SK-N-SH (cell line): Measurements from ENCODE around the gene DCAF6. TPM values are rescaled to one million over a fixed set of nuclear protein-coding genes. Genes with fewer than 3 reads are reported as not detected.

Experiments
- CTCF ChIA-PET: fragments of 300-600, 350-600 bp; formaldehyde crosslinking; extraction: SDS; loops from one replicate; lab custom pipeline; 2021; lab: Yijun Ruan, JAX
- POLR2A ChIA-PET: fragments of 350-600 bp; sonication (Branson Sonifier 250); formaldehyde crosslinking; extraction: SDS; loops from one replicate; lab custom pipeline; 2020; ENCODE audit warnings: antibody characterized with exemption, inconsistent platforms; lab: Yijun Ruan, JAX
- DNase-seq: peaks from one replicate; pipeline ENCODE4 v3.0.0; 2012
- H2AFZ ChIP-seq: fragments of 200-600 bp; sonication (generic); 2 replicates; pipeline ENCODE4 v1.8.1; 2016; ENCODE audit warnings: antibody characterized with exemption, mild to moderate bottlenecking, low read depth
- H3F3A ChIP-seq: fragments of 200-600 bp; sonication (generic); replicated peaks from 2 replicates; pipeline ENCODE3; 2016; ENCODE audit warnings: antibody characterized with exemption, mild to moderate bottlenecking; ENCODE audit not compliant: insufficient read depth
- H3K27ac ChIP-seq, 2 experiments: fragments of 200-500 bp in 1 of 2; fragments of 200-600 bp in 1 of 2; sonication (Bioruptor generic) in 1 of 2; sonication (generic), shearing (Covaris generic) in 1 of 2; 2 replicates each; pipeline versions ENCODE4 v1.5.1 to v1.6.1; 2014 to 2016; ENCODE audit warnings: low read depth in 2 of 2, inconsistent platforms in 1 of 2, low read length in 1 of 2, mild to moderate bottlenecking in 1 of 2, mixed read lengths in 1 of 2
- H3K27me3 ChIP-seq: fragments of 200-600 bp; sonication (generic), shearing (Covaris generic); 2 replicates; pipeline ENCODE4 v1.6.1; 2016; ENCODE audit warnings: mixed run types; ENCODE audit not compliant: insufficient read depth
- H3K36me3 ChIP-seq, 2 experiments: fragments of 200-500 bp in 1 of 2; fragments of 200-600 bp in 1 of 2; sonication (Bioruptor generic) in 1 of 2; sonication (generic) in 1 of 2; replicated peaks in 1 of 2; 2 replicates each; pipeline versions ENCODE3 to v1.5.1; 2014 to 2016; ENCODE audit warnings: low read length in 1 of 2, mild to moderate bottlenecking in 1 of 2; ENCODE audit not compliant: insufficient read depth in 2 of 2, control insufficient read depth in 1 of 2
- H3K4me1 ChIP-seq, 2 experiments: fragments of 200-500 bp in 1 of 2; fragments of 200-600 bp in 1 of 2; sonication (Bioruptor generic) in 1 of 2; sonication (generic), shearing (Covaris generic) in 1 of 2; 2 replicates each; pipeline versions ENCODE4 v1.5.1 to v1.6.1; 2014 to 2016; ENCODE audit warnings: low read depth in 1 of 2, low read length in 1 of 2, mixed run types in 1 of 2; ENCODE audit not compliant: insufficient read depth in 2 of 2, control insufficient read depth in 1 of 2
- H3K4me2 ChIP-seq: fragments of 200-600 bp; sonication (generic), shearing (Covaris generic); 2 replicates; pipeline ENCODE4 v1.6.1; 2017; ENCODE audit warnings: mixed run types
- H3K4me3 ChIP-seq, 2 experiments: fragments of 200-500 bp in 1 of 2; fragments of 200-600 bp in 1 of 2; sonication (Bioruptor generic) in 1 of 2; sonication (generic), shearing (Covaris generic) in 1 of 2; 2 replicates each; pipeline versions ENCODE4 v1.5.1 to v1.8.1; 2014 to 2016; ENCODE audit warnings: low read depth in 2 of 2, inconsistent platforms in 1 of 2, low read length in 1 of 2, mild to moderate bottlenecking in 1 of 2, mixed read lengths in 1 of 2, moderate library complexity in 1 of 2
- H3K79me2 ChIP-seq: fragments of 200-600 bp; sonication (generic); 2 replicates; pipeline ENCODE4 v1.8.1; 2017; ENCODE audit warnings: mild to moderate bottlenecking; ENCODE audit not compliant: insufficient read depth
- H3K9ac ChIP-seq: fragments of 200-600 bp; sonication (generic); 2 replicates; pipeline ENCODE4 v1.6.1; 2017; ENCODE audit warnings: mixed run types
- H3K9me2 ChIP-seq: fragments of 200-600 bp; sonication (generic); 2 replicates; pipeline ENCODE4 v1.6.1; 2017; ENCODE audit warnings: mixed run types
- H3K9me3 ChIP-seq: fragments of 200-600 bp; sonication (generic); 2 replicates; pipeline ENCODE4 v1.6.1; 2017; ENCODE audit warnings: mixed run types, mild to moderate bottlenecking, moderate library complexity
- H4K20me1 ChIP-seq: fragments of 200-600 bp; sonication (generic); 2 replicates; pipeline ENCODE4 v1.6.1; 2017; ENCODE audit warnings: mild to moderate bottlenecking, mixed run types; ENCODE audit not compliant: insufficient read depth
- CHD2 ChIP-seq: fragments of 150-350 bp; IDR thresholded peaks from 2 replicates; pipeline ENCODE4 v1.6.1; 2018; ENCODE audit warnings: low read length; ENCODE audit not compliant: partially characterized antibody
- EZH2phosphoT487 ChIP-seq: fragments of 200-600 bp; sonication (generic); IDR thresholded peaks from 2 replicates; pipeline ENCODE4 v1.6.1; 2017; ENCODE audit warnings: low read depth, mixed run types, mild to moderate bottlenecking, antibody characterized with exemption, moderate library complexity, borderline replicate concordance
- FOSL2 ChIP-seq: IDR thresholded peaks from 2 replicates; pipeline ENCODE4 v1.4.0; 2012; ENCODE audit warnings: low read depth, mild to moderate bottlenecking, moderate library complexity, borderline replicate concordance
- FOXM1 ChIP-seq: IDR thresholded peaks from 2 replicates; pipeline ENCODE4 v1.4.0; 2012; ENCODE audit warnings: low read depth, mild to moderate bottlenecking
- GATA2 ChIP-seq: sonication (generic); formaldehyde crosslinking; IDR thresholded peaks from 2 replicates; pipeline ENCODE4 v1.5.0; 2020; ENCODE audit warnings: mild to moderate bottlenecking, missing genetic modification reagents
- JUND ChIP-seq: IDR thresholded peaks from 2 replicates; pipeline ENCODE4 v1.4.0; 2012
- RCOR1 ChIP-seq: fragments of 150-350 bp; IDR thresholded peaks from 2 replicates; pipeline ENCODE4 v1.6.1; 2017; ENCODE audit warnings: antibody characterized with exemption, low read length
- RFX5 ChIP-seq: IDR thresholded peaks from 2 replicates; pipeline ENCODE4 v1.6.1; 2012; ENCODE audit warnings: mild to moderate bottlenecking, improper control_type of control experiment, low read length
- RXRA ChIP-seq: IDR thresholded peaks from 2 replicates; pipeline ENCODE4 v1.4.0; 2012; ENCODE audit warnings: low read depth, mild to moderate bottlenecking, borderline replicate concordance
- SIN3A ChIP-seq: IDR thresholded peaks from 2 replicates; pipeline ENCODE4 v1.6.1; 2012; ENCODE audit warnings: low read depth, mild to moderate bottlenecking, low read length, moderate library complexity, borderline replicate concordance
- TAF1 ChIP-seq: IDR thresholded peaks from 2 replicates; pipeline ENCODE4 v1.6.1; 2012; ENCODE audit warnings: low read depth, mild to moderate bottlenecking, low read length, moderate library complexity, borderline replicate concordance
- YY1 ChIP-seq: IDR thresholded peaks from 2 replicates; pipeline ENCODE4 v1.4.0; 2012; ENCODE audit warnings: low read depth, mild to moderate bottlenecking
- WGBS: methylation state at CpG from one replicate; pipeline ENCODE4 v1.1.6; 2017; ENCODE audit warnings: low lambda C conversion rate; 5-methylcytosine and 5-hydroxymethylcytosine counted together
- polyA plus RNA-seq, 3 experiments: library from polyadenylated mRNA; depleted of rRNA; stranded (reverse); fragments of >200 nt; gene quantifications; 2 replicates each; pipeline ENCODE4 v1.2.3, GENCODE V29; 2012
- TF ChIP-seq, protein P1 (sequence below): IDR thresholded peaks from 2 replicates; pipeline ENCODE4 v1.4.0; 2012; ENCODE audit warnings: low read depth, borderline replicate concordance
- TF ChIP-seq, protein P2 (sequence below): fragments of 150-350 bp; IDR thresholded peaks from 2 replicates; pipeline ENCODE4 v1.6.1; 2016; ENCODE audit warnings: mild to moderate bottlenecking, low read depth, low read length
- TF ChIP-seq, protein P3 (sequence below): fragments of 200-600 bp; sonication (generic); IDR thresholded peaks from 2 replicates; pipeline ENCODE4 v1.6.1; 2017; ENCODE audit warnings: antibody characterized with exemption, mild to moderate bottlenecking, moderate library complexity
- TF ChIP-seq, protein P4 (sequence below): IDR thresholded peaks from 2 replicates; pipeline ENCODE4 v1.4.0; 2012; ENCODE audit warnings: low read depth

The DCAF6 gene
- polyA plus RNA-seq, 1 of the 3 experiments (the other 2 are of a cell fraction) = 31.3 TPM

DNA sequence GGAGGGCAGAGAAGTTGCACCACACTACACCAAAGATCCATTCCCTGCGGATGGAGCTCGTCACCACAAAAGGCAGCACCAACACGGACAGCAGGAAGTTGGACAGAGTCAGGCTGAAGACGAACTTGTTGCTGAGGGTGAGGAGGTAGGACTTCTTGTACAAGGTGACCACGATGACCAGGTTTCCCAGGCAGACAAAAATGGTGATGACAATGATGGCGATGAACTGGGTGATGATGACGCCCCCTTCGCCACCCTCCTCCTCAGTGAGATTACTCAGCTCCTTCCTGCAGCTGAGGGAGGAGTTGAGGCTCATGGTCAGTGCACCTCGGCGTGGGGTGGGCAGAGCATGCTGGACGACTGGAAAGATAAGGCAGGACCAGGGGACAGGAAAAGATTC lies 168.1 kb downstream of the DCAF6 start:
- no peaks in the 10 kb centered on the region for H3K27me3 ChIP-seq
- TF ChIP-seq TAF1 (no peak), RFX5 (no peak)
- TF ChIP-seq, all 33 proteins: peak for 0
- CTCF ChIA-PET = interaction anchor here (0.8 to 1.3 kb wide), 4 partner anchors 12 to 335 kb away, joined by 3 to 4 read pairs (median 3); no protein-coding TSS in a partner anchor

DNA sequence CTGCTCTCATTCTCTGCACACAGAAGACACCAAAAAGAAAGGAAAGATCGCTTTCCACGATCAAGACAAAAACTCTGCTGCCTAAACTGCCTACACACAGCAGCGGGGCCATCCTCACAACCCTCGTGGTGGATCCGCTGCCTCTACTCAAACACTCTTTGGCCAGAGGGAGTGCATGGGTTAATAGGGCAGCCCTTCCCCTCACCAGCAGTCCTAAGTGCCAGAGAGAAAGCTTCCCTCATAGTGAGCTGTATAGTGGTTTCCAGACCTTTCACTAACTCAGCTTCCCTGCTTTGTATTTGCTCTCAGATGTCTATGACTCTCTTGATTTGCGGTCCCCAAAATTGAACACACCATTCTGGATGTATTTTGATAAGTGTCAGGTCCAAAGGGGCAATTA lies 169.4 kb downstream of the DCAF6 start:
- DNase-seq = no peak
- no peaks in the 10 kb centered on the region for H3K9me2 ChIP-seq
- H3K27me3 ChIP-seq = no peaks in the 10 kb centered on the region
- H3K79me2 ChIP-seq = peaks cover 40% of the 10 kb centered on the region
- no peak overlapping the region for H3K9ac ChIP-seq
- ChIA-PET POLR2A (no interaction called here), CTCF (no interaction called here)
- WGBS = 99% methylated on average over 6 of the region's 6 CpGs
- peaks cover 0 to 7% of the 10 kb centered on the region in 2 experiments; a peak in 1 of 4 replicates for H3K4me1 ChIP-seq
- H3K4me2 ChIP-seq = no peak overlapping the region
- H3K36me3 ChIP-seq = peaks cover 16 to 23% of the 10 kb centered on the region in 2 experiments
- no peak overlapping the region for H3K4me3 ChIP-seq
- H2AFZ ChIP-seq = no peak overlapping the region
- no peaks in the 10 kb centered on the region for H4K20me1 ChIP-seq
- TF ChIP-seq RCOR1 (no peak), FOSL2 (no peak), EZH2phosphoT487 (no peak), JUND (no peak), TAF1 (no peak), RFX5 (no peak), RXRA (no peak), FOXM1 (no peak), YY1 (no peak), SIN3A (no peak), GATA2 (CRISPR knock-in tag) (no peak), CHD2 (no peak)
- TF ChIP-seq, protein P1, sequence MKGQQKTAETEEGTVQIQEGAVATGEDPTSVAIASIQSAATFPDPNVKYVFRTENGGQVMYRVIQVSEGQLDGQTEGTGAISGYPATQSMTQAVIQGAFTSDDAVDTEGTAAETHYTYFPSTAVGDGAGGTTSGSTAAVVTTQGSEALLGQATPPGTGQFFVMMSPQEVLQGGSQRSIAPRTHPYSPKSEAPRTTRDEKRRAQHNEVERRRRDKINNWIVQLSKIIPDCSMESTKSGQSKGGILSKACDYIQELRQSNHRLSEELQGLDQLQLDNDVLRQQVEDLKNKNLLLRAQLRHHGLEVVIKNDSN = no peak
- TF ChIP-seq, protein P2, sequence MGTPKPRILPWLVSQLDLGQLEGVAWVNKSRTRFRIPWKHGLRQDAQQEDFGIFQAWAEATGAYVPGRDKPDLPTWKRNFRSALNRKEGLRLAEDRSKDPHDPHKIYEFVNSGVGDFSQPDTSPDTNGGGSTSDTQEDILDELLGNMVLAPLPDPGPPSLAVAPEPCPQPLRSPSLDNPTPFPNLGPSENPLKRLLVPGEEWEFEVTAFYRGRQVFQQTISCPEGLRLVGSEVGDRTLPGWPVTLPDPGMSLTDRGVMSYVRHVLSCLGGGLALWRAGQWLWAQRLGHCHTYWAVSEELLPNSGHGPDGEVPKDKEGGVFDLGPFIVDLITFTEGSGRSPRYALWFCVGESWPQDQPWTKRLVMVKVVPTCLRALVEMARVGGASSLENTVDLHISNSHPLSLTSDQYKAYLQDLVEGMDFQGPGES = no peak
- TF ChIP-seq, protein P3, sequence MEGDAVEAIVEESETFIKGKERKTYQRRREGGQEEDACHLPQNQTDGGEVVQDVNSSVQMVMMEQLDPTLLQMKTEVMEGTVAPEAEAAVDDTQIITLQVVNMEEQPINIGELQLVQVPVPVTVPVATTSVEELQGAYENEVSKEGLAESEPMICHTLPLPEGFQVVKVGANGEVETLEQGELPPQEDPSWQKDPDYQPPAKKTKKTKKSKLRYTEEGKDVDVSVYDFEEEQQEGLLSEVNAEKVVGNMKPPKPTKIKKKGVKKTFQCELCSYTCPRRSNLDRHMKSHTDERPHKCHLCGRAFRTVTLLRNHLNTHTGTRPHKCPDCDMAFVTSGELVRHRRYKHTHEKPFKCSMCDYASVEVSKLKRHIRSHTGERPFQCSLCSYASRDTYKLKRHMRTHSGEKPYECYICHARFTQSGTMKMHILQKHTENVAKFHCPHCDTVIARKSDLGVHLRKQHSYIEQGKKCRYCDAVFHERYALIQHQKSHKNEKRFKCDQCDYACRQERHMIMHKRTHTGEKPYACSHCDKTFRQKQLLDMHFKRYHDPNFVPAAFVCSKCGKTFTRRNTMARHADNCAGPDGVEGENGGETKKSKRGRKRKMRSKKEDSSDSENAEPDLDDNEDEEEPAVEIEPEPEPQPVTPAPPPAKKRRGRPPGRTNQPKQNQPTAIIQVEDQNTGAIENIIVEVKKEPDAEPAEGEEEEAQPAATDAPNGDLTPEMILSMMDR = no peak
- TF ChIP-seq, protein P4, sequence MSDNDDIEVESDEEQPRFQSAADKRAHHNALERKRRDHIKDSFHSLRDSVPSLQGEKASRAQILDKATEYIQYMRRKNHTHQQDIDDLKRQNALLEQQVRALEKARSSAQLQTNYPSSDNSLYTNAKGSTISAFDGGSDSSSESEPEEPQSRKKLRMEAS = no peak
- no peak overlapping the region for H3K27ac ChIP-seq
- H3F3A ChIP-seq = peaks cover 4% of the 10 kb centered on the region
- no peaks in the 10 kb centered on the region for H3K9me3 ChIP-seq

More for the DNA sequence above, 168.1 kb downstream of the DCAF6 start:
- H3K4me1 ChIP-seq = peaks cover 0 to 8% of the 10 kb centered on the region in 2 experiments; a peak in 1 of 4 replicates
- WGBS = 93% methylated on average over 11 of the region's 11 CpGs
- H3K27ac ChIP-seq = no peak overlapping the region
- H3F3A ChIP-seq = no peaks in the 10 kb centered on the region
- DNase-seq = no peak
- no peak overlapping the region for H3K9ac ChIP-seq
- no peak overlapping the region for H2AFZ ChIP-seq
- no peaks in the 10 kb centered on the region for H3K9me3 ChIP-seq
- H3K4me3 ChIP-seq = no peak overlapping the region
- POLR2A ChIA-PET = no interaction called here
- no peaks in the 10 kb centered on the region for H3K9me2 ChIP-seq
- H3K36me3 ChIP-seq = peaks cover 16 to 24% of the 10 kb centered on the region in 2 experiments
- no peak overlapping the region for H3K4me2 ChIP-seq
- H3K79me2 ChIP-seq = peaks cover 28% of the 10 kb centered on the region
- H4K20me1 ChIP-seq = no peaks in the 10 kb centered on the region
